Measurements from ENCODE around the gene PATE4. TPM values are rescaled to one million over a fixed set of nuclear protein-coding genes. Genes with fewer than 3 reads are reported as not detected.

PATE4 gene
- total RNA-seq, 6 donors from 2014 or later = not detected

DNA sequence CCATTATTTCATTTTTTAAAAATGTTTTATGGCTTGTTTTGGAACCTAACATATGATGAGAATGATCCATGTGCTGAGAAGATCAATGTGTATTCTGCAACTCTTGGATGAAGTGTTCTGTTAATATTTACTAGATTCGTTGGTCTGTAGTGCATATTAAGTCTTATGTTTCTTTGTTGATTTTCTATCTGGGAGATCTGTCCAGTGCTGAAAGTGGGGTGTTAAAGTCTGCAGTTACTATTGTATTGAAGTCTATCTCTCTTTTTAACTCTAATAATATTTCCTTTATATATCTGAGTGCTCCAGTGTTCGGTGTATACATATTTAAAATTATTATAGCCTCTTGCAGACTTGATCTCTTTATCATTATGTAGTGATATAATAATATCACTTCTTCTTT, 33.3 kb upstream of the PATE4 start:
- ATAC-seq (ENCODE audit: low FRiP score in 2 of 2) (no peak), DNase-seq (no peak)
- H3K27ac ChIP-seq = no peak overlapping the region
- peaks cover 5 to 29% (median 12%) of the 10 kb centered on the region in 4 donors for H3K9me3 ChIP-seq
- no peak for TF ChIP-seq POLR2AphosphoS5 (IDR thresholded peaks at IDR 0.05)
- TF ChIP-seq, protein P1, sequence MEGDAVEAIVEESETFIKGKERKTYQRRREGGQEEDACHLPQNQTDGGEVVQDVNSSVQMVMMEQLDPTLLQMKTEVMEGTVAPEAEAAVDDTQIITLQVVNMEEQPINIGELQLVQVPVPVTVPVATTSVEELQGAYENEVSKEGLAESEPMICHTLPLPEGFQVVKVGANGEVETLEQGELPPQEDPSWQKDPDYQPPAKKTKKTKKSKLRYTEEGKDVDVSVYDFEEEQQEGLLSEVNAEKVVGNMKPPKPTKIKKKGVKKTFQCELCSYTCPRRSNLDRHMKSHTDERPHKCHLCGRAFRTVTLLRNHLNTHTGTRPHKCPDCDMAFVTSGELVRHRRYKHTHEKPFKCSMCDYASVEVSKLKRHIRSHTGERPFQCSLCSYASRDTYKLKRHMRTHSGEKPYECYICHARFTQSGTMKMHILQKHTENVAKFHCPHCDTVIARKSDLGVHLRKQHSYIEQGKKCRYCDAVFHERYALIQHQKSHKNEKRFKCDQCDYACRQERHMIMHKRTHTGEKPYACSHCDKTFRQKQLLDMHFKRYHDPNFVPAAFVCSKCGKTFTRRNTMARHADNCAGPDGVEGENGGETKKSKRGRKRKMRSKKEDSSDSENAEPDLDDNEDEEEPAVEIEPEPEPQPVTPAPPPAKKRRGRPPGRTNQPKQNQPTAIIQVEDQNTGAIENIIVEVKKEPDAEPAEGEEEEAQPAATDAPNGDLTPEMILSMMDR (IDR thresholded peaks at IDR 0.05) = no peak
- no peak for TF ChIP-seq EP300 (IDR thresholded peaks at IDR 0.05)
- no peak for TF ChIP-seq POLR2A (IDR thresholded peaks at IDR 0.05)
- H3K4me1 ChIP-seq = no peaks in the 10 kb centered on the region
- 33 to 35% methylated on average over 2 of the region's 2 CpGs for WGBS, 2 donors
- no peak overlapping the region for H3K4me3 ChIP-seq
- no peaks in the 10 kb centered on the region for H3K36me3 ChIP-seq
- no peaks in the 10 kb centered on the region for H3K27me3 ChIP-seq

DNA sequence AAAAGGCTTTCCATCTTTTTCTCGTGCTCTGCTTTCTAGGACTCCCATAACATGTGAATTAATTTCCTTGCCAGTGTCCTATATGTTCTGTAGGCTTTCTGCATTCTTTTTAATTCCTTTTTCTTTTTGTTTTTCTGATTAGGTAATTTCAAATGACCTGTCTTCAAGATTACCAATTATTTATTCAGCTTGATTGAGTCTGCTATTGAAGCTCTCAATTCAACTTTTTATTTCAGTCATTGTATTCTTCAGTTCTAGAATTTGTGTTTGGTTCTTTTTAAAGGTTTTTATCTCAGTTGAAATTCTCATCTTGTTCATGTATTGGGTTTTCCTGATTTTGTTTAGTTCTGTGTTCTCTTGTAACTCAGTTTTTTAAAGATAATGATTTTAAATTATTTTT, 30.7 kb upstream of the PATE4 start:
- Histone ChIP-seq H3K9me3 (peaks cover 5 to 29% (median 12%) of the 10 kb centered on the region in 4 donors), H3K27ac (no peak overlapping the region), H3K36me3 (no peaks in the 10 kb centered on the region), H3K27me3 (no peaks in the 10 kb centered on the region), H3K4me1 (no peaks in the 10 kb centered on the region), H3K4me3 (no peak overlapping the region)
- DNase-seq (no peak), ATAC-seq (ENCODE audit: low FRiP score in 2 of 2) (no peak)
- WGBS, 2 donors = 0 to 2% methylated on average over 1 of the region's 1 CpG
- TF ChIP-seq POLR2AphosphoS5 (IDR thresholded peaks at IDR 0.05) (no peak), EP300 (IDR thresholded peaks at IDR 0.05) (no peak)
- TF ChIP-seq, protein P1 (IDR thresholded peaks at IDR 0.05) = no peak

DNA sequence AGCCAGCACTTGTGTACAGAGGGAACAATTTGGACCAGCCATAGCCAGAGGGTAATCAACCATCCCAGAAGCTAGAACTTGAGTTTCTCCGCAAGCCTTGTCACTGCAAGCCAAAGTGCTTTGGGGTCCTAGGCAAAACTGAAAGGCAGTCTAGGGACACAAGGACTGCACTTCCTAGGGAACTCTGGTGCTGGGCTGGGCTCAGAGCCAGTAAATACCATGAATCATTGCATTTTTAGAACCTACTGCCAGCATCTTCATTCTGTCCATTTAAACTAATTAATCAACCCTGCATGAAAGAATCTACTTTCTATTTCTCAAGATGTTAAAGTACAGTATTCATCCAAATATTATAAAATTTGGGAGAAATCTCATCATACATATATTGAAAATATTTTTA, 25.2 kb upstream of the PATE4 start:
- Histone ChIP-seq H3K4me3 (no peak overlapping the region), H3K4me1 (no peaks in the 10 kb centered on the region), H3K27ac (no peak overlapping the region), H3K9me3 (peaks cover 0 to 8% (median 4%) of the 10 kb centered on the region in 4 donors), H3K36me3 (no peaks in the 10 kb centered on the region), H3K27me3 (no peaks in the 10 kb centered on the region)
- no peak for TF ChIP-seq POLR2AphosphoS5 (IDR thresholded peaks at IDR 0.05)
- TF ChIP-seq, protein P1 (IDR thresholded peaks at IDR 0.05) = no peak
- TF ChIP-seq POLR2A (IDR thresholded peaks at IDR 0.05) = no peak
- no peak for TF ChIP-seq EP300 (IDR thresholded peaks at IDR 0.05)
- WGBS, 2 donors = 100% methylated on average over 1 of the region's 1 CpG
- DNase-seq = no peak
- ATAC-seq (ENCODE audit: low FRiP score in 2 of 2) = no peak

DNA sequence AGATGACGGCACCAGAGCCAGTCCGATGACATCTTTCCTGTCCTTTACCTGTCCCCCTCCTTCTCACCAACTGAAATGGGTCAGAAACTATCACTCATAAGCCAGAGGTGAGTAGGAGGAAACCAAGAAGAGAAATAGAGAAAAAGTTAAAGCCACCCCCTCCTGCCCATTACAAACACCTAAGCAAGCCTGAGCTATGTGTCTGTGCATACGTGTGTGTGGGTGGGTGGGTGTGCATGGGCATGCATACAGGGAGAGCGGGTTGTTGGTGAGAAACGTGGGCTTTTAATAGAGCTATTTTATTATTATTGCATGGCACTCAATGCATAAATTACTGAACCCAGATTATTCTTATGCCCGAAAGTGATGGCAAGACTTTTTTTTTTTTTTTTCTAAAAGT, 2.6 kb downstream of the PATE4 start:
- no peaks in the 10 kb centered on the region for H3K4me1 ChIP-seq
- H3K4me3 ChIP-seq = no peak overlapping the region
- no peak overlapping the region for H3K27ac ChIP-seq
- TF ChIP-seq EP300 (IDR thresholded peaks at IDR 0.05) (no peak), POLR2A (IDR thresholded peaks at IDR 0.05) (no peak), POLR2AphosphoS5 (IDR thresholded peaks at IDR 0.05) (no peak)
- TF ChIP-seq, protein P1 (IDR thresholded peaks at IDR 0.05) = no peak
- H3K9me3 ChIP-seq = peaks cover 0 to 8% (median 0%) of the 10 kb centered on the region in 4 donors
- 70 to 72% methylated on average over 6 of the region's 6 CpGs for WGBS, 2 donors
- no peak for ATAC-seq (ENCODE audit: low FRiP score in 2 of 2)
- no peak for DNase-seq
- H3K36me3 ChIP-seq = no peaks in the 10 kb centered on the region
- H3K27me3 ChIP-seq = no peaks in the 10 kb centered on the region

DNA sequence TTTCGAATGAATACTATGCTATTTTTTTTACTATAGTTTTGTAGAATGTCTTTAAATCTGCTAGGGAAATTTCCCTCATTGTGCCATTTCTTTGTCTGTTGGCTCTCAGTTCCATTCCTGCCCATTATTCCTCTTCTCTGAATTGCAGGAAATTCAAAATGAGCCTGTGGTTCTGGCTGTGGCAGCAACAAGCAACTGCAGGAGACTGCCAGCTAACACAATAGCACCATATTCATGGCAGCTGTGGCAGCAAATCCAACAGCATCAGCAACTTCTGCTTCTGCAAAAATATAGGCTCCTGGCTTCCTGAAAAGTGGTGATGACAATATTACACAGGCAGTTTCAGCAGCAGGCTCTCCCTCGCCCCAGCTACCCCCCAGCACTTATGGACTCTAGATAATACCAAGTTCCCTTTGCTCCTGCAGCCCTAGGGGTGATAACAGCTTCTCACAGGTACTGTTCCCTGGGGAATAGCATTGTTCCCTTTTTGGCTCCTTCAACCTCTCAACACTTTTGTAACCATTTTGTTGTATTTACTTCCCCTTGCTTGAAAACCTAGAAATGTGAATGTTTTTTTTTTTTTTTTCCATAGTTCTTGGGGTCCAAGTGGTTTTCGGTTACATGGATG, 9.3 kb downstream of the PATE4 start:
- no peaks in the 10 kb centered on the region for H3K4me1 ChIP-seq
- ATAC-seq (ENCODE audit: low FRiP score in 2 of 2) = no peak
- no peaks in the 10 kb centered on the region for H3K36me3 ChIP-seq
- no peak for DNase-seq
- WGBS, 2 donors = 72 to 77% methylated on average over 3 of the region's 3 CpGs
- H3K27ac ChIP-seq = no peak overlapping the region
- peaks cover 6 to 22% (median 16%) of the 10 kb centered on the region in 4 donors for H3K9me3 ChIP-seq
- H3K27me3 ChIP-seq = no peaks in the 10 kb centered on the region
- no peak overlapping the region for H3K4me3 ChIP-seq
- TF ChIP-seq POLR2AphosphoS5 (IDR thresholded peaks at IDR 0.05) = no peak
- no peak for TF ChIP-seq POLR2A (IDR thresholded peaks at IDR 0.05)
- no peak for TF ChIP-seq EP300 (IDR thresholded peaks at IDR 0.05)
- TF ChIP-seq, protein P1 (IDR thresholded peaks at IDR 0.05) = no peak

Measured in upper lobe of left lung (tissue), 6 donors.